ENCODE results near the gene CDH5.

- no peak for TF ChIP-seq CTCF (IDR thresholded peaks at IDR 0.05)
- TF ChIP-seq POLR2A (IDR thresholded peaks at IDR 0.05): no peak
These were observed 20.4 kb downstream of the CDH5 start for GRCh38 chr16:66386629-66387622.

Data from esophagus squamous epithelium (tissue), 4 donors.